KMS-11 (cell line): ENCODE results near the gene CPD.

ENCODE experiments used
- H2AFZ ChIP-seq: fragments of 200-600 bp; sonication (generic); 2 replicates; pipeline ENCODE4 v1.6.1; 2016; ENCODE audit warnings: antibody characterized with exemption, mixed run types, low read depth
- H3K27ac ChIP-seq: fragments of 200-600 bp; sonication (generic); 2 replicates; pipeline ENCODE4 v1.6.1; 2016; ENCODE audit warnings: mild to moderate bottlenecking, mixed run types
- H3K27me3 ChIP-seq: fragments of 200-600 bp; sonication (generic); 2 replicates; pipeline ENCODE4 v1.6.1; 2017; ENCODE audit warnings: mild to moderate bottlenecking, low read depth, mixed run types, moderate library complexity; ENCODE audit not compliant: insufficient read depth
- H3K36me3 ChIP-seq: fragments of 200-600 bp; sonication (generic); 2 replicates; pipeline ENCODE4 v1.6.1; 2017; ENCODE audit warnings: mild to moderate bottlenecking, mixed run types; ENCODE audit not compliant: insufficient read depth
- H3K4me1 ChIP-seq: fragments of 200-600 bp; sonication (generic); 2 replicates; pipeline ENCODE4 v1.6.1; 2016; ENCODE audit warnings: mild to moderate bottlenecking, low read depth, mixed run types; ENCODE audit not compliant: poor library complexity, severe bottlenecking
- H3K4me2 ChIP-seq: fragments of 200-600 bp; sonication (generic); 2 replicates; pipeline ENCODE4 v1.7.0; 2016; ENCODE audit warnings: mild to moderate bottlenecking, mixed run types
- H3K4me3 ChIP-seq: fragments of 200-600 bp; sonication (generic); IDR thresholded peaks from 2 replicates; pipeline ENCODE4 v1.6.1; 2017; ENCODE audit warnings: low read depth, low read length, mixed read lengths; ENCODE audit not compliant: insufficient read depth
- H3K79me2 ChIP-seq: fragments of 200-600 bp; sonication (generic); 2 replicates; pipeline ENCODE4 v1.6.1; 2016; ENCODE audit warnings: low read depth, mixed run types; ENCODE audit not compliant: insufficient read depth
- H3K9ac ChIP-seq: fragments of 200-600 bp; sonication (generic); 2 replicates; pipeline ENCODE4 v1.6.1; 2016; ENCODE audit warnings: mild to moderate bottlenecking, mixed run types
- H4K20me1 ChIP-seq: fragments of 200-600 bp; sonication (generic); 2 replicates; pipeline ENCODE4 v1.6.1; 2016; ENCODE audit warnings: mild to moderate bottlenecking, mixed run types; ENCODE audit not compliant: insufficient read depth
- CTCF ChIP-seq: fragments of 200-600 bp; sonication (generic); conservative IDR thresholded peaks from 2 replicates; pipeline ENCODE4 v1.6.1; 2017; ENCODE audit warnings: low read depth, mild to moderate bottlenecking, antibody characterized with exemption, low read length, moderate library complexity, mixed read lengths

Gene CPD

GRCh38 chr17:30506481-30506880 is 127.8 kb downstream of the CPD start:
- no peaks in the 10 kb centered on the region for H4K20me1 ChIP-seq
- no peaks in the 10 kb centered on the region for H3K79me2 ChIP-seq
- H3K36me3 ChIP-seq = no peaks in the 10 kb centered on the region
- H3K9ac ChIP-seq = no peak overlapping the region
- H2AFZ ChIP-seq = no peak overlapping the region
- H3K4me1 ChIP-seq = no peaks in the 10 kb centered on the region
- no peak overlapping the region for H3K4me2 ChIP-seq
- no peaks in the 10 kb centered on the region for H3K27me3 ChIP-seq
- TF ChIP-seq CTCF = no peak
- no peak overlapping the region for H3K4me3 ChIP-seq
- no peak overlapping the region for H3K27ac ChIP-seq

- H3K4me2 ChIP-seq = no peak overlapping the region
- H3K36me3 ChIP-seq = no peaks in the 10 kb centered on the region
- H3K4me3 ChIP-seq = no peak overlapping the region
Observed at GRCh38 chr17:30513346-30513745, 134.6 kb downstream of the CPD start.

GRCh38 chr17:30514895-30515596 is 136.3 kb downstream of the CPD start:
- Histone ChIP-seq H3K36me3 (no peaks in the 10 kb centered on the region), H3K27ac (no peak overlapping the region), H3K4me1 (no peaks in the 10 kb centered on the region), H4K20me1 (no peaks in the 10 kb centered on the region), H3K4me2 (no peak overlapping the region), H2AFZ (no peak overlapping the region), H3K27me3 (no peaks in the 10 kb centered on the region), H3K4me3 (no peak overlapping the region), H3K79me2 (no peaks in the 10 kb centered on the region), H3K9ac (no peak overlapping the region)
- TF ChIP-seq CTCF = no peak

More at GRCh38 chr17:30513346-30513745, 134.6 kb downstream of the CPD start:
- no peaks in the 10 kb centered on the region for H4K20me1 ChIP-seq
- H3K79me2 ChIP-seq = no peaks in the 10 kb centered on the region
- H3K4me1 ChIP-seq = no peaks in the 10 kb centered on the region
- H3K27me3 ChIP-seq = no peaks in the 10 kb centered on the region
- H3K9ac ChIP-seq = no peak overlapping the region
- H2AFZ ChIP-seq = no peak overlapping the region
- TF ChIP-seq CTCF = no peak
- H3K27ac ChIP-seq = no peak overlapping the region

- no peak overlapping the region for H2AFZ ChIP-seq
- no peak overlapping the region for H3K27ac ChIP-seq
- no peak for TF ChIP-seq CTCF
- no peak overlapping the region for H3K9ac ChIP-seq
- no peaks in the 10 kb centered on the region for H3K27me3 ChIP-seq
- H4K20me1 ChIP-seq = no peaks in the 10 kb centered on the region
- H3K4me1 ChIP-seq = no peaks in the 10 kb centered on the region
- no peak overlapping the region for H3K4me3 ChIP-seq
- H3K4me2 ChIP-seq = no peak overlapping the region
- H3K36me3 ChIP-seq = no peaks in the 10 kb centered on the region
- no peaks in the 10 kb centered on the region for H3K79me2 ChIP-seq
Observed at GRCh38 chr17:30517786-30518185, 139.1 kb downstream of the CPD start.
